PC-9 (cell line): Measurements from ENCODE around the gene SFMBT2.

Experiments used
- CTCF ChIP-seq: fragments of 200-600 bp; sonication (generic); conservative IDR thresholded peaks from 2 replicates; pipeline ENCODE4 v1.6.1; 2017; ENCODE audit warnings: mixed run types, antibody characterized with exemption, mild to moderate bottlenecking, moderate library complexity
- EZH2 ChIP-seq: fragments of 200-600 bp; sonication (generic); IDR thresholded peaks from 2 replicates; pipeline ENCODE4 v1.8.0; 2017; ENCODE audit warnings: antibody characterized with exemption, low read depth

- TF ChIP-seq CTCF (no peak), EZH2 (no peak)
Measured at GRCh38 chr10:7340179-7340874, 70.5 kb downstream of the SFMBT2 start.
